GM12864 (cell line): ENCODE data around the gene PRKAR1A.
A peak's percentile ranks its signal among the peaks of the same experiment; 100 is the strongest.

Source experiments
- DNase-seq: peaks from one replicate; pipeline ENCODE4 v3.0.0-alpha.2; 2011; ENCODE audit warnings: low read depth
- H3K4me3 ChIP-seq: 2 replicates; pipeline ENCODE4 v1.5.1; 2011; ENCODE audit warnings: mild to moderate bottlenecking, low read depth, low read length, control low read depth
- CTCF ChIP-seq: IDR thresholded peaks from 2 replicates; pipeline ENCODE4 v1.5.1; 2011; ENCODE audit warnings: low read depth, mild to moderate bottlenecking, moderate library complexity, low read length, control low read depth, inconsistent platforms; ENCODE audit errors: missing control alignments

PRKAR1A gene

GRCh38 chr17:68512247-68512959, at the start of gene PRKAR1A:
PRKAR1A (plus strand) TSS chr17:68512430; CDS start chr17:68515400, 2,970 bp downstream.
- TF ChIP-seq CTCF, result no peak
- peak within 1 kb of the TSS; percentile 71 for H3K4me3 ChIP-seq
- peak; percentile 72 for DNase-seq

GRCh38 chr17:68463211-68464019, 48.8 kb upstream of the PRKAR1A start:
- no peak for TF ChIP-seq CTCF
- H3K4me3 ChIP-seq, result no peak overlapping the region

GRCh38 chr17:68468334-68468733, 43.9 kb upstream of the PRKAR1A start:
- no peak for DNase-seq
- no peak for TF ChIP-seq CTCF
- H3K4me3 ChIP-seq, result no peak overlapping the region

More at GRCh38 chr17:68463211-68464019, 48.8 kb upstream of the PRKAR1A start:
- no peak for DNase-seq

- H3K4me3 ChIP-seq, result no peak overlapping the region
- no peak for DNase-seq
- no peak for TF ChIP-seq CTCF
Measured at GRCh38 chr17:68468788-68469187, 43.4 kb upstream of the PRKAR1A start.

- H3K4me3 ChIP-seq, result no peak overlapping the region
- no peak for DNase-seq
- TF ChIP-seq CTCF, result no peak
Measured at GRCh38 chr17:68470961-68471360, 41.3 kb upstream of the PRKAR1A start.

- no peak overlapping the region for H3K4me3 ChIP-seq
- no peak for TF ChIP-seq CTCF
- no peak for DNase-seq
Measured at GRCh38 chr17:68480885-68481284, 31.3 kb upstream of the PRKAR1A start.

- DNase-seq, result no peak
- TF ChIP-seq CTCF, result no peak
- no peak overlapping the region for H3K4me3 ChIP-seq
Measured at GRCh38 chr17:68482576-68483041, 29.6 kb upstream of the PRKAR1A start.
